AG04449 (cell line): Measurements from ENCODE around the gene CACNA1B.

Experiments
- CTCF ChIA-PET: fragments of 350-600 bp; formaldehyde crosslinking; extraction: SDS; loops from one replicate; lab custom pipeline; 2021; ENCODE audit warnings: antibody characterized with exemption; lab: Yijun Ruan, JAX
- POLR2A ChIA-PET: fragments of 400-600, 350-600 bp; formaldehyde crosslinking; extraction: SDS; loops from one replicate; lab custom pipeline; 2020; ENCODE audit warnings: antibody characterized with exemption, inconsistent platforms; lab: Yijun Ruan, JAX
- DNase-seq: peaks from one replicate; pipeline ENCODE4 v3.0.0-alpha.2; 2010; ENCODE audit warnings: low read depth, low spot score
- H3K4me3 ChIP-seq: 2 replicates; pipeline ENCODE4 v1.5.1; 2011; ENCODE audit warnings: low read depth, mild to moderate bottlenecking, control low read depth, low read length
- CTCF ChIP-seq: IDR thresholded peaks from one replicate; pipeline ENCODE4 v1.5.1; 2011; ENCODE audit warnings: mild to moderate bottlenecking, moderate library complexity, low read length, control low read depth, inconsistent platforms; ENCODE audit not compliant: insufficient read depth; ENCODE audit errors: missing control alignments

CACNA1B gene

GRCh38 chr9:137960496-137960895 lies 82.9 kb downstream of the CACNA1B start:
- DNase-seq = no peak
- no peak overlapping the region for H3K4me3 ChIP-seq
- ChIA-PET CTCF (no interaction called here), POLR2A (no interaction called here)
- no peak for TF ChIP-seq CTCF

GRCh38 chr9:137963525-137963924 lies 85.9 kb downstream of the CACNA1B start:
- TF ChIP-seq CTCF = no peak
- POLR2A ChIA-PET = no interaction called here
- CTCF ChIA-PET = no interaction called here
- no peak for DNase-seq
- no peak overlapping the region for H3K4me3 ChIP-seq

- DNase-seq = no peak
- no peak for TF ChIP-seq CTCF
- ChIA-PET POLR2A (no interaction called here), CTCF (no interaction called here)
- no peak overlapping the region for H3K4me3 ChIP-seq
Observed at GRCh38 chr9:137965177-137965795, 87.7 kb downstream of the CACNA1B start.

- no peak for TF ChIP-seq CTCF
- DNase-seq = no peak
- no peak overlapping the region for H3K4me3 ChIP-seq
- ChIA-PET POLR2A (no interaction called here), CTCF (no interaction called here)
Observed at GRCh38 chr9:137967280-137967953, 89.8 kb downstream of the CACNA1B start.

- H3K4me3 ChIP-seq = no peak overlapping the region
- CTCF ChIA-PET = no interaction called here
- no peak for TF ChIP-seq CTCF
- POLR2A ChIA-PET = no interaction called here
- no peak for DNase-seq
Observed at GRCh38 chr9:137968235-137968634, 90.7 kb downstream of the CACNA1B start.

- CTCF ChIA-PET = no interaction called here
- POLR2A ChIA-PET = no interaction called here
- TF ChIP-seq CTCF = no peak
- H3K4me3 ChIP-seq = no peak overlapping the region
- DNase-seq = no peak
Observed at GRCh38 chr9:137969008-137969407, 91.4 kb downstream of the CACNA1B start.
